Retina (tissue), 1 donor: ENCODE data around the gene MTFP1.
"Not testable (repeated sequence)": the region's sequence is repeated elsewhere in the genome, so short reads cannot be mapped to it uniquely, and the experiment has no call there.

ENCODE experiments used
- DNase-seq: peaks from one replicate; pipeline ENCODE4 v3.0.0-alpha.2; 2016

Gene MTFP1

DNA sequence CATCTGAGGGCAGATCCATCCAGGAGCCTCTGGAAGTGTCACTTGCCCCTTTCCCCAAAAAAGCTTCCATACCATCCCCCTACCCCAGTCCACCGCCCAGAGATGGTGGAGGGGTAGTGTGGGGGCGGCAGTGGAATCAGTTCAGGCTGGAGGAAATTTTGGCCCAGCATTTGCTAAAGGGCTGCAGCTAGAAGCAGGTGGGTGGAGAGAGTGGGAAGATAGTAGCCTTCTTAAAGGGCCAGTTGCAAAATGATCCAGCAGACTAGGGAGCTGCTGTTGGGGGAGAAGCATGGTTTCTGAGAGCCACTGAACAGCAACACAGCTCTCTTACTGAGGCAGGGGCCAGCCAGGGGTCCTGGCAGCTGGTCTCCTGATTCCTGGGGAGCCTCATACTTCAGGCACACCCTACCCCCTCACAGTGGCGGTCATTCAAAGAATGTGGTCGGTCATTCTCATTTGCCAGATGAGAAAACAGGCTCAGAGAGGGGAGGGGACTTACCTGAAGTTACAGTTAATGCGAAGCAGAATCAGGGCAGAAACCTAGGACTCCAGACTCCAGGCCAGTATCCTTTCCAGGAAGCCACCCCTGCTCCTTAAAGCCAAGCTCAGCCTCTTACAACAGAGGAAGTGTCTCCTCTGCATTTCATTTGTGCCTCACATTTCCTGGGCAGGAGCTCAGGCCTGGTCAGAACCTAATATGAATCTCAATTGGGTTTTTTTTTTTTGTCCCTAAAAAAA, 23.4 kb upstream of the MTFP1 start:
- no peak for DNase-seq

DNA sequence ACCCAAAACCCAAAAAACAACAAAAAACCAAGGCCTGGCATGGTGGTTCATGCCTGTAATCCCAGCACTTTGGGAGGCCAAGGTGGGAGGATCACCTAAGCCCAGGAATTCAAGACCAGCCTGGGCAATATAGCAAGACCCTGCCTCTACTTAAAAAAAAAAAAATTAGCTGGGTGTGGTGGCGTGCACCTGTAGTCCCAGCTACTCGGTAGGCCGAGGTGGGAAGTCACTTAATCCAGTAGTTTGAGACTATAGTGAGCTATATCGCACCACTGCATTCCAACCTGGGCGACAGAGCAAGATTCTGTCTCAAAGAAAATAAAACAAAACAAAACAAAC, 22.8 kb upstream of the MTFP1 start:
- DNase-seq: not testable (repeated sequence)

GRCh38 chr22:30404307-30404706, 21.3 kb upstream of the MTFP1 start:
- DNase-seq: no peak

- no peak for DNase-seq
These were observed 19.8 kb upstream of the MTFP1 start for GRCh38 chr22:30405731-30406130.

DNA sequence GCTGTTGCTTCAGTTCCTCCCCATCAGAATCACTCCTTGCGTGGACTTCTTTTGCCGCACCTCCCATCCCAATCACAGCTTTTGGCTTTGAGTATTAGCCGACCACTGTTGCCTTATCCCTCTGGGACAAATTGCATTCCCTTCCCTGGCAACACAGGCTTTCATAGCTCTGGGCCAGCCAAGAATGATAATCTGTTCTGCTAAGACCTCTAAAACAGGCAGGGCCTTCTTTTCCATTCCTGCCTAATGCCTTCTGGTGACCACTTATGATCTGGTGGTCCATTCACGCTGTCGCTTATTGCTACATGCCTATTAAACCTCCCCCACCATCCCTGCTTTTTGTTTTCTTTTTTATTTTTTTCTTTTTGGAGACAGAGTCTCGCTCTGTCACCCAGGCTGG, 19.2 kb upstream of the MTFP1 start:
- DNase-seq: no peak

DNA sequence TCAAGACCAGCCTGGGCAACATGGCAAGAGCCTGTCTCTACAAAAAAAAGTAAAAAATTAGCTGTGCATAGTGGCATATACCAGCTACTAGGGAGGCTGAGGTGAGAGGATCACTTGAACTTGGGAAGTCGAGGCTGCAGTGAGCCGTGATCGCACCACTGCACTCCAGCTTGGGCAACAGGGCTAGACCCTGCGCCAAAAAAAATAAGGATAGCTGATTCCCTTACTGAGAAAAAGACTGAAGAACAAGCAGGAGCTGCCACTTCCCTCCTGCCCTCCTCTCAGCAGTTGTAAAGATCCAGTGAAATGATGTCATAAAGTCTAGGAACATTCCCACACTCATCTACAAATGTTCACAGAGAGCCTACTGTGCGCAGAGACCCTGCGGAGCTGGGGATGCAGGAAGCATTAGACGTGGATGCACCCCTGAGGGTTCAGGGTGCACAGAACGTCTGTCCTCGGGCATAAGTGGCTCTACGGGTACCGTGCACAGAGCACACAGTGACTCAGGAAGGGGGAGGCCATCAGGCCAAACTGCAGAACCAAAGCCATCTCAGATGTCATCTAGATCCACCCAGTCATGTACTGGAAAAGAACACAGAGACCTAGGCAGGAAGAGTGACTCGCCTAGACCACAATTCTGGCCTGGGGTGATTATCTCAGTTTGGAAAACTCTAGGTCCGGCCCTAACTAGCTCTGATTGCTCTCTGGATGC, 17.0 kb upstream of the MTFP1 start:
- no peak for DNase-seq

DNA sequence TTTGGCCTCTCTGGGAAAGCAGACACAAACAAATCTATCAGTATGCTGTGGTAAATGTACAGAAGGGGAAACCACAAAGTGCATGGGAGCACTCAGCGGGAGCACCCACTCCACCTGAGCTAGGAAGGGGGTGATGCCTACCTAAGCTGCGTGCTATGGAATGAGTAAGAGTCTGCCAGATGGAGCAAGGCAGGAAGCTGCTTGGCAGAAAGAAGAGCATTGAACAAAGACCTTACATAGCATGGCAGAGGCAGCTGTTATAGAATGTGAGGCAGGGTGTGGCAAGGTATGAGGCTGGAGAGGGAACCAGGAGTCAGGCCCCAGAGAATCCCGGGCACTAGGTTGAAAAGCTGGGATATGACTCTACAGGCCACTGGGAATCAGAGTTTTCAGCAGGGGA, 13.8 kb upstream of the MTFP1 start:
- DNase-seq: no peak

GRCh38 chr22:30413001-30413400, 12.6 kb upstream of the MTFP1 start:
- no peak for DNase-seq

GRCh38 chr22:30413745-30414524, 11.6 kb upstream of the MTFP1 start:
- DNase-seq: no peak

DNA sequence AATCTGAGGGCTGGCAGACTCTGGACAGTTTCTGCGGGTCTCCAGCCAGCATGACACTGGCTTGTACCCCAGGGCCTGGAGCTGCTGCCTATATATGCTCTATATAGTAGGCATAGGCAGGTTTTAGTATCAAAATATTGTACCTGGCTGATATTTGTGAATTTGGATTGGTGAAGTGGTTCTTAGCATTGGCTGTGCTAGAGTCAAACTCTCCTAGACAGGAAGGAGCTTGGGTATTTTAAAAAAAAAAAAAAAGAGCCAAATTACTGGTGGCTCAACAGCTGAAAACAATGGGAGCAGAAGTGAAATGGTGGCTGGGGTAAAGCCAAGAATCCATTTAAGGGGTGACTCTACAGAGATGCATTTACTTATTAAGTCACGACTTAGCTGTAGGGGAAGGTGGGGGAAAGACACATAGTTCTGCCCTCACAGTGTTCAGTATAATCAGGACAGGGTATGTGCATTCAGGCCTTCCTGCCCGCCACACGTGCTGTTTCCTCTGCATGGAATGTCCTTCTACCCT, 11.0 kb upstream of the MTFP1 start:
- no peak for DNase-seq

DNA sequence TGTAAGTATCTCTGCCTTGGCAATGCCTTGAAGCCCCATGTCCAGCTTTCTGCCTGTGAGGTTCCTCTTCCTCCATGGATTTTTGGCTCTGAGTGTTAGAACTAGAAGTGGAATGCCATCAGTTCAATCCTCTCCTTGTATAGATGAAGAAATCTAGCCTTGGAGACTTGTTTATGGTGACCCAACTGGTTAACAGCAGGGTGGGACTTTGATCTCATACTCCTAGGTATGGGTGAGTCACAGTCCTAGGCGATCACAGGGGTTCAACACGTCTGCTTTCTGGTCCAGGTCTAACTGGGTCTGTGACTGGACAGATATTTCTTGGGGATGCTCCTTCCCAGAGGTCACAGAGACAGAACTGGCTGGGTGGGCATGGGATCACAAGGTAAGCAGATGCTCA, 9.2 kb upstream of the MTFP1 start:
- no peak for DNase-seq

DNA sequence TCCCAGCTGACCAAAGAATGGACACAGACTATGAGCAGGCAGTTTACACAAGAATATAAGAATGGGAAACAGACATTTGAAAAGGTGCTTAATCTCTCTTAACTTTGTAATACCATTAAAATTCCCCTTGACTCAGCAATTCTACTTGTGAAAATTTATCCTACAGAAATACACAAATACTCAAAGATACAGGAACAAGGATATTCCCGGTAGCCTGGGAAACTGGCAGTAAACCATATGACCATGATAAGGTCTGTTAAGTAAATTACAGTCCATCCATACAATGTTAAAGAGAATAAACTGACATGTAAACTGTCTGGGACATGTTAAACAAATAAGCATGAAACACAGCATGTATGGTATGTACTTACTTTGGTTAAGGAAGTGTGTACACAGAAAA, 8.7 kb upstream of the MTFP1 start:
- no peak for DNase-seq

- no peak for DNase-seq
These were observed 5.0 kb upstream of the MTFP1 start for GRCh38 chr22:30420347-30421125.

DNA sequence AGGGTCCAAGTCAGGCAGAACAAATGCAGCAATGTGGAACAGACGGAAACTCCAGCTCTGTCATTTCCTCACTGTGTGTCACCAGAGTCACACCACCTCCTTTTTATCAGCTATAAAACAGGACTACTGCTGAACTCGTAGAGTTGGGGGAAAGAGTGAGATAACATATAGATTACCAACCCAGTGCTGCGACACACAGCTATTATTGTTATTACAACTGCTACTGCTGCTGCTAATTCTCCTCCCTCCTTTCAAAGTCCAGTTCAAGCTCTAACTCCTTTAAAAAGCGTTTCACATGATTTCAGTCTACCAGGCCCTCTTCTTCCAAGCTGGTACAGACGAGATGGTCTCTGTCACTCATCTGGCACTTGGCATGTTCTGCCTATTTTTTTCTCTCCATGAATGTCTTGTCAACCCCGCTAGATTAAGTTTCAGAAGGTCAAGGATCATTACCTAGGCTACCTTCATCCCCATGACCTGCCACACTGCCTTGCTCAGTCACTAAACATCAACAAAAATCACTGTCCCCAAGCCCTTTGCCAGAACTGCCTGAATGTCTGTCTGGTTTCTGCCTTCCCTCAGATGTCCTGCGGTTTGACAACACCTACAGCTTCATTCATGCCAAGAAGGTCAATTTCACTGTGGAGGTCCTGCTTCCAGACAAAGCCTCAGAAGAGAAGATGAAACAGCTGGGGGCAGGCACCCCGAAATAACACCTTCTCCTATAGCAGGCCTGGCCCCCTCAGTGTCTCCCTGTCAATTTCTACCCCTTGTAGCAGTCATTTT, 3.7 kb upstream of the MTFP1 start:
- no peak for DNase-seq

DNA sequence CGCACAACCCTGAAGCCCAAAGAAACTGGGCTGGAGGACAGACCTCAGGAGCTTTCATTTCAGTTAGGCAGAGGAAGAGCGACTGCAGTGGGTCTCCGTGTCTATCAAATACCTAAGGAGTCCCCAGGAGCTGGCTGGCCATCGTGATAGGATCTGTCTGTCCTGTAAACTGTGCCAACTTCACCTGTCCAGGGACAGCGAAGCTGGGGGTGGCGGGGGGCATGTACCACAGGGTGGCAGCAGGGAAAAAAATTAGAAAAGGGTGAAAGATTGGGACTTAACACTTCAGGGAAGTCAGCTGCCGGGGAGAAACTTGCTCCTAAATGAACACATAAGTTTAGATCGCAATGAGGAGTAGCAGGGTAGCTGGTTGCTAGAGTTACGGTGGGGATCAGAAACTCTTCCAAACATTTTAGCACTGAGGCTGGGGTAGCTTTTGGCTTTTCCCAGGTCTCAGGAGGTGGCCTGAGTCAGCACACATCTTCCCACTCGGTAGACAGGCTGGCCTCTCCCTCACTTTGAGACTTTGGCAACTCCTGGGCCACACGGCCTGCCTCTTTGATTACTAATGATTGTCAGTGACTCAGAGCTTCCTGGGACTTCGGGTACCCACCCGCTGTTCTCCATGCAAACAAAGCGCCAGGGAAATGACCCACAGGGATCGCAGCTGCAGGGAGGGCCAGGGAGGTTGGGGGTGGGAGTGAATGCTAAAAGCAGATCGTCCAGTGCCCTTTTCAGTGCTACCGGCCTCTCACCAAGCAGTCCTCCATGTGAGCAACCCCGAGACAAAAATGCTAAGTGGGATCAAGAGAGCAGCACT, 2.9 kb upstream of the MTFP1 start:
- no peak for DNase-seq

GRCh38 chr22:30423301-30423958, 2.1 kb upstream of the MTFP1 start:
- DNase-seq: no peak

- peak; percentile 98 for DNase-seq
These were observed 1.5 kb upstream of the MTFP1 start for GRCh38 chr22:30423959-30424533.

GRCh38 chr22:30424534-30425326, 838 bp upstream of the MTFP1 start:
- peak; percentile 14 for DNase-seq

DNA sequence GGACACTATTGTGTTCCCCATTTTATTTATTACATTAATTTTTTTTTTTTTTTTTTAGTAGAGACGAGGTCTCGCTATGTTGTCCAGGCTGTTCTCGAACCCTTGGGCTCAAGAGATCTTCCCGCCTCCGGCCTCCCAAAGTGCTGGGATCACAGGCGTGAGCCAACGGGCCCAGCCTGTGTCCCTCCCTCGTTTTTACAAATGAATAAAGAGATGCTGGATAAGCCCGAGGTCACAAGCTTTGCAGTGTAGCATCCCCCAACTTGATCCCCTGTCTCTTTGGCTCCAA, 297 bp upstream of the MTFP1 start:
- no peak for DNase-seq
